HUDEP-2 (cell line): Measurements from ENCODE around the gene TNFAIP2.
A peak's percentile ranks its signal among the peaks of the same experiment; 100 is the strongest.

Source experiments
- DNase-seq, 76 experiments: peaks; one replicate each; lab custom pipeline; 2025; ENCODE audit not compliant: unreplicated experiment in 76 of 76; lab: John Stamatoyannopoulos, UW

The TNFAIP2 gene

DNA sequence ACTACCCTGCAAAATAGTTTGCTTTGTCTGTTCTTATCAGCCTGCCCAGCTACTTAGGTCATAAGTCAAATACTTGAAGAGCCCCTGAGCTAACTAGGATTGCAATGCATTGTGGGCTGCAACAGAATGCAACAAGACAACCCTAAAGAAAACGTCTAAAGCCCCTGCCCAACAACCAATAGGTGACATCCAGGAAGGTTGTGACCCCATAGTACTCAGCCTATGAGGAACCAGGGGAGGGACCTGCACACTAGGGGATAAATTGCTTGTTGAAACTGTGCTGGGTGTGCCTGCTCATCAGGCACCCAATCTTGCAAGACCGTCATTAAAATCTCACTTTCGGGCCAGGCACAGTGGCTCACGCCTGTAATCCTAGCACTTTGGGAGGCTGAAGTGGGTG lies 52.9 kb downstream of the TNFAIP2 start:
- DNase-seq = peak in 1 of 76 experiments; percentile 6

DNA sequence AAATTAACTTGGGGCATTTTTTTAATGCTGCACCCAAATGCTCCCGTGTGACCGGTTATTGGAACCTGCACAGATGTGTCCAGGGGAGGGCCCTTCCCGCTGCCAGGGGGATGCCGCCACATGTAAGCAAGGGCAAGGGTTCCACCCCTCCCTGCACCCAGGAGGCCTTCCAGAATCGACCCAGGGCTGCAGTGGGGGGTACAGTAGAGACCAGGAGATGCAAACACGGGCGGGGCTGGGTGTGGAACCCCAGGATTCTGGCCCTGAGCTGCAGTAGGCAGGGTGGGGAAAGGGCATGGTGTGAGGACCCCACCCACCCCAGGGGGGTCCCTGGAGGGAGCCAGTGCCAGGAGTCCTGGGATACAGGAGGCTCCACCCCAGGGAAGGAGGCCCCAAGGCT lies 54.1 kb downstream of the TNFAIP2 start:
- no peak for DNase-seq

DNA sequence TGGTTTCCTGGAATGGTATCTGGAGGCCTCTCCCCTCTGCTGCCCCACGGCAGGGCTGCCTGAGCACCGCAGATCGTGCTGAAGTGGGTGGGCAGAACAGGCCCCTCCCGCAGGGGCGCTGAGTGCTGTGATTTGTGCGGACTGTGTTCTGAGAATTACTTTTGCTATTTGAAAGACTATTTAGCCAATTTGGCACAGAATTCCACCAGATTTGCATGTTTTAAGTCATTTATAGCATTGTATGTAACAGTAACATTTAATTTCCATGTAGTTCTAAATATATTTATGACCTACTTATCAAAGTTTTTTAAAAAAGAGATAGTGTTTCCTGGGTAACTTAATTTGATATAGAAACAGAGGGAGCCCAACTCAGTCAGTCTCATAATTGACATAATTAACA lies 55.3 kb downstream of the TNFAIP2 start:
- no peak for DNase-seq

DNA sequence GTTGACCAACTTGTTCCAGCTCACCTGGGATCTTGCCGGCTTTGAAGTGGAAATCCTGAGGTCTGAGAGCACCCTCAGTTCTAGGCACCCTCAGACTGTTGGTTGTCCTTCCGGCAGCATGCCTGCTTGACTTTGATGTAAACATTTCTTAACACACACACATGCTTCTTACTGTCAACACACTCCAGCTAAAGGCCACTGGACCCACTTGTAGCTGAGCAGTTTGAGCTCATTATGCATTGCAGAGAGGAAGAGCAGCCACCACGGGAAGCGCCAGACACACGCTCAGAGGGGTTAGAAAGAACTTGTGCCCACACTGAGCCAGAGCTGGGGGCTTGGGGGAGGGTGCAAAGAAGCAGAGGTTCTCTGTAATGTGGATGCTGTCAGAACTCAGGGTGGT lies 55.8 kb downstream of the TNFAIP2 start:
- DNase-seq = no peak

DNA sequence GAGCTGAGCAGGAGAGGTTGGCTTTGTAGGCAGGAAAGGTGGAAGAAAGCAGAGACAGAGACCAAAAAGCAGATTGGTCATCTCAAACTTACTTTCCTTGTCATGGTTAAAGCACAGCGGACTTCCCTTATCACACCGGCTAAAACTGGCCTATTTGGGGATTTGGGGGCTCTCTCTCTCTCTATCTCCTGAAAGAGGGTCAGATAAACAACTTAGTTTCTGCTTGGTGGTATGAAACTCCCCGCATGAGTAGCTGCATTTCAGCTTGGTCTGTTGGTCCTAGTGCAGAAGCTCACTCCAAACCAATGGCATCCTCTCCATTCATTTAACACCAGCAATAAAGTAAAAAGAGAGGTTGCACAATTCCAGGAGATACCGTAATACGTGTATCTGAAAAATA lies 57.1 kb downstream of the TNFAIP2 start:
- no peak for DNase-seq

DNA sequence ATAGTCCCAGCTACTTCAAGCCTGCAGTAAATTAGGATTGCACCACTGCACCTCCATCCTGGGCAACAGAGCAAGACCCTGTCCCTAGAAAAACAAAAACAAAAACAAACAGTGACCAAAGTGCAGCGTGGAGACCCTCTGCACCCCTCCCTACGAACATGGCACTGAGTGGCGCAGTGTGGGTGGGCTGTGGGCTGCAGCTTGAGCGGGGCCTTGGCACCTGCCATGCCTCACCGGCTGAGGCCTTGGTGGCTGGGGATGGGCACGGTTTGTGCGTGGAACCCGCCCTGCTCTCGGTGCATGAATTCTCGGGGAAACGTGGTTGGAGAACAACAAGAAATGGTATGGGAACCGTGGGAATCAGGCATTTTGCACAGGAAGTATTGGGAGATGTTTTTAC lies 60.8 kb downstream of the TNFAIP2 start:
- DNase-seq = no peak

DNA sequence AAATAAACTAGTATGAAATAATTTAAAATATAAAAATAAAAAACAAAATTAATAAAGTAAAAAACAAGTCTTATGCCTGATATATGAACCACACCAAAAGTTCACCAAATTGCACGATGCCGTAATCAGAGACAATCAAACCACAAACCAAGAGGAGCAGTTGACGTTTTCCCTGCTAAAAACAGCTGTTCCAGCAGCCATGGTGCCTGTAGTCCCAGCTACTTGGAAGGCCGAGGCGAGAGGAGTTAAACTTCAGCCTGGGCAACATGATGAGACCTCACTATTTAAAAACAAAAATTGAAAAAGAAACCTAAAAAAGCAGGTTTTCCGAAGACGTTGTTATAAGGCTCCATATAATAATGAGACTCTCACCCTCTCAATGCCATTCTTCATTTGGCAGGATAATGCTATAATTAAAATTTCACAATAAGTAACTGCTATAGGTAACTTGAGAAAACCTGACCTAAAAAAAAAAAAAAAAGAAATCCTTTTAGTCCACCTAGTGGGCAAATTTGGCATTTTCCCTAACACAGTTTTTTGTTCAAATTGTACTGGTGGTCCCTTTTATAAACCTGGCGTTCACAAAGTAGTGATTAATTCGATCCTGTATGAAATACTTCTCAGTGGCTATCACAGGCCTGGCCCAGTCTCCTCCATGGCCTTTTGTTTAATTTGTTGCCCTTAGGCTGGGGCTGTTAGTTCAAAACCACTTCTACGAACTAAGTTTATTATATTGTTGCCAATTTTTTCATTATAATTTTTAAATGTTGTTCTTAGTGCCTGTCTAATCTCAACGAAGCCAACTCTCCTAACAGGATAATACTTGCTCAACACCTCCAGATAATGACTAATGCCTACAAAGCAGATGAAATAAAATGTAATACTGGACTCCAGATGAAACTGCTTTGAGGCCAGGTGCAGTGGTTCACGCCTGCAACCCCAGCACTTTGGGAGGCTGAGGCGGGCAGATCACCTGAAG lies 62.1 kb downstream of the TNFAIP2 start:
- DNase-seq = peak in 7 of 76 experiments; percentile 5 to 31 (median 18)

DNA sequence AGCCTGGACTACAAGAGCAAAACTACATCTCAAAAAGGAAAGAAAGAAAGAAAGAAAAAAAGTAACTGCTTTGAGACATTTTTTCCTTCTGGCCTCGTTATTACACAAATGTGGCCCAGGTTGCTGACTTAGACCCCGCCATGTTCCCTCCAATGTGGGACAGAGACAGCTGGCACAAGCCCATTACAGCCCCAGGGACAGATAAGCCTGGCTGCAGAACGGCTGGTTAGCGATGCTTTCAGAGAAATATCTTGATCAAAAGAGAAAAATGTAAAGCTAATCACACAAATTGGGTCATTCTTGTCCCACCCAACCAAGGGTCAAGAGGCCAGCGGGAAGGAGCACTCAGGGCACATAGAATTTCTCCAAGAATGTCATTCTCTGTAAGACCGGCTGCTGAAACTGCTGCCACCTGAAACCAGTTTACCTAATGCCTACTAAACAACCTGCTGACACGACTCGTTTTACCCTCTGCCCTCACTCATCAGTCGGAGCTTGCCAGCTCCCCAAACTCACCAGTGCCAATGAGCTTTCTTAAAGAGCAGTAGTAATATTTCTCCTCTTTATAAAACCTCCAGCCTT lies 63.1 kb downstream of the TNFAIP2 start:
- no peak for DNase-seq
